ENCODE data around the gene NINJ2. TPM values are rescaled to one million over a fixed set of nuclear protein-coding genes. Genes with fewer than 3 reads are reported as not detected.

Gene NINJ2
- polyA plus RNA-seq, 1 of the 3 experiments (the other 2 are of a cell fraction), result 0.07 TPM

DNA sequence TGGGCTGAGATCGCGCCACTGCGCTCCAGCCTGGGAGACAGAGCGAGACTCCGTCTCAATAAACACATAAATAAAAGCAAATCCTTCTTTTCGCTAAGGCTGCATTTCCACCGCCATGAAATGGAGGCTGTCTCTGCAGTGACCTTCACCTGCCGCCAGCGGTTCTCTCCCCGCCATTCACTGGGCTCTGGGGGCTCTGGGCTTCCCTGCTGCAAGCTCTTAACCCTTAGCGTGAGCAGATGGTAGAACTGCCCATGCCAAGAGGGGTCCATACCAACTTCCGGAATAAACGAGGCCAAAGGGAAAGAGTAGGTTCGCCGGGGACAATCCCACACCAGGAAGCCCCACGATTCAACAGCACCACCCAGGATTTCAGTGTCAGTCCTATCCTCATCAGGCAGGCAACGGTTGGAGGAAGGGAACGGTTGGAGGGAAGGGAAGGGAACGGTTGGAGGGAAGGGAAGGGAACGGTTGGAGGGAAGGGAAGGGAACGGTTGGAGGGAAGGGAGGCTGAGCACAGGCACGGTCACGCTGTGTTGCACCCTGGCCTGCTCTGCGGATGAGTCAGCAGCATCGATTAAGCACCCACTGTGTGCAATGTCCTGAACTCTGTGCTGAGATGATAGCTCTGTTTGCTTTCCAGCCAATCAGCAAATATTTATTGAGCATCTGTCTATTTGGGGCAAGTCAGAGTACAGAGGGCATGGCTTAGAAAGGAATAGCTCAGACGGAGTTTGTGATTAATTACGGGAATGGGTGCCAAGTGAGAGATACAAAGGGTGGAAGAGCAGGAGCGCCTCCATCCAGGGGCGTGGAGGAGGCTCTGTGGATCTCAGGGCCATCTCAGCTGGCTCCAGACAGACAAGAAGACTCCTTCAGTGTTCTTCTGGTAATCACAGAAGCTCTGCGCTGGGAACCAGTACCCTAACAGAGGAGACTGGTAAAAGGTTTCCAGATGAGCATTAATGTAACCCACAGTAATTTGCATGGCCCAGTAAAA is 77.9 kb downstream of the NINJ2 start:
- Histone ChIP-seq H3F3A (replicated peaks; ENCODE audit: insufficient read depth) (no peaks in the 10 kb centered on the region), H4K20me1 (ENCODE audit: insufficient read depth) (no peaks in the 10 kb centered on the region), H3K27me3 (ENCODE audit: insufficient read depth) (no peaks in the 10 kb centered on the region), H3K9ac (no peak overlapping the region), H3K79me2 (ENCODE audit: insufficient read depth) (no peaks in the 10 kb centered on the region), H3K36me3 (replicated peaks in 1 of 2; ENCODE audit: control insufficient read depth in 1 of 2, insufficient read depth in 2 of 2, low read length in 1 of 2) (no peaks in the 10 kb centered on the region), H3K9me3 (no peaks in the 10 kb centered on the region), H3K4me3 (ENCODE audit: low read depth in 2 of 2, low read length in 1 of 2) (no peak overlapping the region), H3K27ac (ENCODE audit: low read depth in 2 of 2, low read length in 1 of 2) (no peak overlapping the region), H3K4me2 (no peak overlapping the region), H3K9me2 (no peaks in the 10 kb centered on the region), H3K4me1 (ENCODE audit: control insufficient read depth in 1 of 2, insufficient read depth in 2 of 2, low read depth in 1 of 2, low read length in 1 of 2) (peaks cover 0 to 10% of the 10 kb centered on the region in 2 experiments; a peak in 1 of 4 replicates), H2AFZ (ENCODE audit: low read depth) (no peak overlapping the region)
- TF ChIP-seq ELF1 (IDR thresholded peaks at IDR 0.05) (no peak), EZH2phosphoT487 (IDR thresholded peaks at IDR 0.05; ENCODE audit: borderline replicate concordance, low read depth) (no peak), RCOR1 (IDR thresholded peaks at IDR 0.05; ENCODE audit: low read length) (no peak), EP300 (IDR thresholded peaks at IDR 0.05; ENCODE audit: borderline replicate concordance in 1 of 2, low read depth in 1 of 2, low read length in 1 of 2) (no peak), SIN3A (IDR thresholded peaks at IDR 0.05; ENCODE audit: borderline replicate concordance, low read depth, low read length) (no peak), GATA2 (CRISPR knock-in tag; IDR thresholded peaks at IDR 0.05) (no peak), MEF2A (IDR thresholded peaks at IDR 0.05; ENCODE audit: borderline replicate concordance, low read depth) (no peak), NFIC (IDR thresholded peaks at IDR 0.05; ENCODE audit: borderline replicate concordance) (no peak), RFX5 (IDR thresholded peaks at IDR 0.05; ENCODE audit: low read length) (no peak), NRF1 (IDR thresholded peaks at IDR 0.05; ENCODE audit: low read depth, low read length) (no peak), GABPA (IDR thresholded peaks at IDR 0.05; ENCODE audit: low read depth) (no peak), TEAD4 (IDR thresholded peaks at IDR 0.05; ENCODE audit: borderline replicate concordance, insufficient read depth) (no peak), TAF1 (IDR thresholded peaks at IDR 0.05; ENCODE audit: borderline replicate concordance, low read depth, low read length) (no peak)
- TF ChIP-seq, protein P1, sequence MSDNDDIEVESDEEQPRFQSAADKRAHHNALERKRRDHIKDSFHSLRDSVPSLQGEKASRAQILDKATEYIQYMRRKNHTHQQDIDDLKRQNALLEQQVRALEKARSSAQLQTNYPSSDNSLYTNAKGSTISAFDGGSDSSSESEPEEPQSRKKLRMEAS (IDR thresholded peaks at IDR 0.05; ENCODE audit: low read depth), result no peak
- TF ChIP-seq, protein P2, sequence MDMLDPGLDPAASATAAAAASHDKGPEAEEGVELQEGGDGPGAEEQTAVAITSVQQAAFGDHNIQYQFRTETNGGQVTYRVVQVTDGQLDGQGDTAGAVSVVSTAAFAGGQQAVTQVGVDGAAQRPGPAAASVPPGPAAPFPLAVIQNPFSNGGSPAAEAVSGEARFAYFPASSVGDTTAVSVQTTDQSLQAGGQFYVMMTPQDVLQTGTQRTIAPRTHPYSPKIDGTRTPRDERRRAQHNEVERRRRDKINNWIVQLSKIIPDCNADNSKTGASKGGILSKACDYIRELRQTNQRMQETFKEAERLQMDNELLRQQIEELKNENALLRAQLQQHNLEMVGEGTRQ (IDR thresholded peaks at IDR 0.05; ENCODE audit: borderline replicate concordance, low read depth, low read length), result no peak
- TF ChIP-seq, protein P3, sequence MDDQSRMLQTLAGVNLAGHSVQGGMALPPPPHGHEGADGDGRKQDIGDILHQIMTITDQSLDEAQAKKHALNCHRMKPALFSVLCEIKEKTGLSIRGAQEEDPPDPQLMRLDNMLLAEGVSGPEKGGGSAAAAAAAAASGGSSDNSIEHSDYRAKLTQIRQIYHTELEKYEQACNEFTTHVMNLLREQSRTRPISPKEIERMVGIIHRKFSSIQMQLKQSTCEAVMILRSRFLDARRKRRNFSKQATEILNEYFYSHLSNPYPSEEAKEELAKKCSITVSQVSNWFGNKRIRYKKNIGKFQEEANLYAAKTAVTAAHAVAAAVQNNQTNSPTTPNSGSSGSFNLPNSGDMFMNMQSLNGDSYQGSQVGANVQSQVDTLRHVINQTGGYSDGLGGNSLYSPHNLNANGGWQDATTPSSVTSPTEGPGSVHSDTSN (IDR thresholded peaks at IDR 0.05), result no peak
- TF ChIP-seq, protein P4, sequence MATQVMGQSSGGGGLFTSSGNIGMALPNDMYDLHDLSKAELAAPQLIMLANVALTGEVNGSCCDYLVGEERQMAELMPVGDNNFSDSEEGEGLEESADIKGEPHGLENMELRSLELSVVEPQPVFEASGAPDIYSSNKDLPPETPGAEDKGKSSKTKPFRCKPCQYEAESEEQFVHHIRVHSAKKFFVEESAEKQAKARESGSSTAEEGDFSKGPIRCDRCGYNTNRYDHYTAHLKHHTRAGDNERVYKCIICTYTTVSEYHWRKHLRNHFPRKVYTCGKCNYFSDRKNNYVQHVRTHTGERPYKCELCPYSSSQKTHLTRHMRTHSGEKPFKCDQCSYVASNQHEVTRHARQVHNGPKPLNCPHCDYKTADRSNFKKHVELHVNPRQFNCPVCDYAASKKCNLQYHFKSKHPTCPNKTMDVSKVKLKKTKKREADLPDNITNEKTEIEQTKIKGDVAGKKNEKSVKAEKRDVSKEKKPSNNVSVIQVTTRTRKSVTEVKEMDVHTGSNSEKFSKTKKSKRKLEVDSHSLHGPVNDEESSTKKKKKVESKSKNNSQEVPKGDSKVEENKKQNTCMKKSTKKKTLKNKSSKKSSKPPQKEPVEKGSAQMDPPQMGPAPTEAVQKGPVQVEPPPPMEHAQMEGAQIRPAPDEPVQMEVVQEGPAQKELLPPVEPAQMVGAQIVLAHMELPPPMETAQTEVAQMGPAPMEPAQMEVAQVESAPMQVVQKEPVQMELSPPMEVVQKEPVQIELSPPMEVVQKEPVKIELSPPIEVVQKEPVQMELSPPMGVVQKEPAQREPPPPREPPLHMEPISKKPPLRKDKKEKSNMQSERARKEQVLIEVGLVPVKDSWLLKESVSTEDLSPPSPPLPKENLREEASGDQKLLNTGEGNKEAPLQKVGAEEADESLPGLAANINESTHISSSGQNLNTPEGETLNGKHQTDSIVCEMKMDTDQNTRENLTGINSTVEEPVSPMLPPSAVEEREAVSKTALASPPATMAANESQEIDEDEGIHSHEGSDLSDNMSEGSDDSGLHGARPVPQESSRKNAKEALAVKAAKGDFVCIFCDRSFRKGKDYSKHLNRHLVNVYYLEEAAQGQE (IDR thresholded peaks at IDR 0.05; ENCODE audit: low read depth, low read length), result no peak
- TF ChIP-seq, protein P5, sequence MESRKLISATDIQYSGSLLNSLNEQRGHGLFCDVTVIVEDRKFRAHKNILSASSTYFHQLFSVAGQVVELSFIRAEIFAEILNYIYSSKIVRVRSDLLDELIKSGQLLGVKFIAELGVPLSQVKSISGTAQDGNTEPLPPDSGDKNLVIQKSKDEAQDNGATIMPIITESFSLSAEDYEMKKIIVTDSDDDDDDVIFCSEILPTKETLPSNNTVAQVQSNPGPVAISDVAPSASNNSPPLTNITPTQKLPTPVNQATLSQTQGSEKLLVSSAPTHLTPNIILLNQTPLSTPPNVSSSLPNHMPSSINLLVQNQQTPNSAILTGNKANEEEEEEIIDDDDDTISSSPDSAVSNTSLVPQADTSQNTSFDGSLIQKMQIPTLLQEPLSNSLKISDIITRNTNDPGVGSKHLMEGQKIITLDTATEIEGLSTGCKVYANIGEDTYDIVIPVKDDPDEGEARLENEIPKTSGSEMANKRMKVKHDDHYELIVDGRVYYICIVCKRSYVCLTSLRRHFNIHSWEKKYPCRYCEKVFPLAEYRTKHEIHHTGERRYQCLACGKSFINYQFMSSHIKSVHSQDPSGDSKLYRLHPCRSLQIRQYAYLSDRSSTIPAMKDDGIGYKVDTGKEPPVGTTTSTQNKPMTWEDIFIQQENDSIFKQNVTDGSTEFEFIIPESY (IDR thresholded peaks at IDR 0.05; ENCODE audit: borderline replicate concordance, low read depth), result no peak
- TF ChIP-seq, protein P6, sequence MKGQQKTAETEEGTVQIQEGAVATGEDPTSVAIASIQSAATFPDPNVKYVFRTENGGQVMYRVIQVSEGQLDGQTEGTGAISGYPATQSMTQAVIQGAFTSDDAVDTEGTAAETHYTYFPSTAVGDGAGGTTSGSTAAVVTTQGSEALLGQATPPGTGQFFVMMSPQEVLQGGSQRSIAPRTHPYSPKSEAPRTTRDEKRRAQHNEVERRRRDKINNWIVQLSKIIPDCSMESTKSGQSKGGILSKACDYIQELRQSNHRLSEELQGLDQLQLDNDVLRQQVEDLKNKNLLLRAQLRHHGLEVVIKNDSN (IDR thresholded peaks at IDR 0.05; ENCODE audit: borderline replicate concordance, low read depth), result no peak
- ChIA-PET POLR2A (no interaction called here), CTCF (interaction anchor here (0.6 to 3.6 kb wide), 4 partner anchors 9 to 364 kb away, joined by 3 to 19 read pairs (median 8); partner anchors contain the start of gene RAD52)
- WGBS (ENCODE audit: low lambda C conversion rate), result 83% methylated on average over 30 of the region's 30 CpGs
- no peak for DNase-seq
